Choroid plexus epithelial cell (primary cell): ENCODE measurements around the gene RPL37A.

ENCODE experiments used
- DNase-seq: peaks from one replicate; pipeline ENCODE4 v3.0.0-alpha.2; 2010; ENCODE audit warnings: low read depth
- H3K4me3 ChIP-seq: 2 replicates; pipeline ENCODE4 v1.5.1; 2011; ENCODE audit warnings: low read depth, mild to moderate bottlenecking, control low read depth, low read length, moderate library complexity
- TF ChIP-seq, protein P1 (sequence below): conservative IDR thresholded peaks from 2 replicates; pipeline ENCODE4 v1.5.1; 2011; ENCODE audit warnings: low read depth, mild to moderate bottlenecking, control low read depth, inconsistent platforms, low read length, moderate library complexity

The RPL37A gene

DNA sequence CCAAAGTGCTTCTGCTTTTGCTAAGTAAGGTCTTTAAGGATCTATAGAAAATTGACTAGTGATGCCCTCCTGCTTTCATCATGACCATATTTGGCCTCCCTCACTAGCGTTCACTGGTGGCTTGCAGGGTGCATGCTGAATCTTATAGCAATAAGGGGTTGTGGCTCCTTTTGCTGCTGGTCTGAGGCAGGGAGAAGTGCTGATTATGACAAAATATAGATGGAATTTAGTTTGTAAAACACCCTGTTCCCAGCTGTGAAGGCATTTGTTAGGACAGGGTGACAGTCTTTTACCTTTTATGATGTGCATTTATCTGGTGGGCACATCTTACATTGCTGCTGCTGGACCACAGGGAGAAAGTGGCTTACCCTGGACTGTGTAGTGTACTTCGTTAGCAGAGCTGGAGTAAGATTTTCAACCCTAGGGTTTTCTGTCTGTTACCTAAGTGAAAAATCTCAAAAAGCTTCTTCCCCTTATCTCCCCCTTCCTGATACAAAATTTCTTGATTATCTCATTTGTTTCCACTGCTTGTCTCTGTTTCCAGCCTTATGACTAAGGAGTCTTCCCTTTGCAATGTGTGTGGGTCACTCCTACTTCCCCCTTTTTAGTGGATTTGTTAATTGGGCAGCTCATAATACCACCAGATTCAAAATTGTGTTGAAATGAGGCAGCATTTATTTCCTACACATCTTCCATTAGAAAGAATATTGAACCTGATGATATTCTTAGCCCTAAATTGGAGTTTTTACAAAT lies 21.2 kb upstream of the RPL37A start:
- TF ChIP-seq, protein P1, sequence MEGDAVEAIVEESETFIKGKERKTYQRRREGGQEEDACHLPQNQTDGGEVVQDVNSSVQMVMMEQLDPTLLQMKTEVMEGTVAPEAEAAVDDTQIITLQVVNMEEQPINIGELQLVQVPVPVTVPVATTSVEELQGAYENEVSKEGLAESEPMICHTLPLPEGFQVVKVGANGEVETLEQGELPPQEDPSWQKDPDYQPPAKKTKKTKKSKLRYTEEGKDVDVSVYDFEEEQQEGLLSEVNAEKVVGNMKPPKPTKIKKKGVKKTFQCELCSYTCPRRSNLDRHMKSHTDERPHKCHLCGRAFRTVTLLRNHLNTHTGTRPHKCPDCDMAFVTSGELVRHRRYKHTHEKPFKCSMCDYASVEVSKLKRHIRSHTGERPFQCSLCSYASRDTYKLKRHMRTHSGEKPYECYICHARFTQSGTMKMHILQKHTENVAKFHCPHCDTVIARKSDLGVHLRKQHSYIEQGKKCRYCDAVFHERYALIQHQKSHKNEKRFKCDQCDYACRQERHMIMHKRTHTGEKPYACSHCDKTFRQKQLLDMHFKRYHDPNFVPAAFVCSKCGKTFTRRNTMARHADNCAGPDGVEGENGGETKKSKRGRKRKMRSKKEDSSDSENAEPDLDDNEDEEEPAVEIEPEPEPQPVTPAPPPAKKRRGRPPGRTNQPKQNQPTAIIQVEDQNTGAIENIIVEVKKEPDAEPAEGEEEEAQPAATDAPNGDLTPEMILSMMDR: no peak
- no peak for DNase-seq
- H3K4me3 ChIP-seq: no peak overlapping the region

- DNase-seq: peak; percentile 61
- TF ChIP-seq, protein P1: no peak
- no peak overlapping the region for H3K4me3 ChIP-seq
Observed at GRCh38 chr2:216478151-216478550, 20.5 kb upstream of the RPL37A start.

DNA sequence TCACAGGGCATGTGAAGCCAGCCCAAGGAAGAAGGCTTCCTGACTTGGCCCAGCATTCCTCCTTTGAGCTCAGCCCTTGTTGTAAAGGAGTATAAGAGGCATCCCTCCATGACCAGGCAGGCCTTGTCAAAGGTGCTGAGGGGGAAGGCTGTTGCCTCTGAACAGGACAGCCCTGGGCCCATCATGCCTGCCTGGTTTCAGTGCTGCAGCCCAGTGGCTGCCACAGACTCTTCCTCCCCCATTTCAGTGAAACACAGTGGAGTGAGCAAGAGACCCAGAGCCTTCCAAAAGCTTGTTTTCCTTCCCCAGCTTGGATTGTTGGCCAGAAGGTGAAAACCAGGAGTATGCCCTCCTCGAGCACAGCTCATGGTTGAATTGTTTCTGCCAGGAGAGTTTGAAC lies 19.9 kb upstream of the RPL37A start:
- TF ChIP-seq, protein P1: no peak
- no peak for DNase-seq
- no peak overlapping the region for H3K4me3 ChIP-seq

GRCh38 chr2:216480221-216480620 lies 18.4 kb upstream of the RPL37A start:
- no peak overlapping the region for H3K4me3 ChIP-seq
- TF ChIP-seq, protein P1: no peak
- no peak for DNase-seq

DNA sequence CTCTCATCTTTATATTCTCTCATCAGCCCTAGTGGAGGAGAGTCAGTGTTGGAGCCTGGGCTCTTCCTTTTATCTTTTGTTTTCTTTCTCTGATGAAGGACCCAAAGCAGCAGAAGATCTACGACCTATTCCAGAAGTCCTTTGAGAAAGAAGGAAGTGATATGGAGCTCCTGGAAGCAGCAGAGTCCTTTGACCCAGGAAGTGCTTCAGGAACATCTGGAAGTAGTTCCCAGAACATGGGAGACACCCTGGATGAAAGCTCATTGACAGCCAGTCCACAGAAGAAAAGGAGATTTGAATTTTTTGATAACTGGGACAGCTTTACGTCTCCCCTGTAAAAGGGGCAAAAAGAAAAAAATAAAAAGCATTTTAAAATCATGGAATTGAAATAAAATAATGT lies 16.0 kb upstream of the RPL37A start:
- no peak overlapping the region for H3K4me3 ChIP-seq
- TF ChIP-seq, protein P1: no peak

GRCh38 chr2:216485237-216485636 lies 13.4 kb upstream of the RPL37A start:
- no peak for DNase-seq
- H3K4me3 ChIP-seq: no peak overlapping the region
- TF ChIP-seq, protein P1: no peak

More for the DNA sequence above, 16.0 kb upstream of the RPL37A start:
- DNase-seq: no peak

- TF ChIP-seq, protein P1: no peak
- H3K4me3 ChIP-seq: no peak overlapping the region
- DNase-seq: no peak
Observed at GRCh38 chr2:216485745-216486144, 12.9 kb upstream of the RPL37A start.
